Neuronal stem cell (in vitro differentiated cells): ENCODE measurements around the gene P4HB.

Experiments used
- DNase-seq: peaks from one replicate; pipeline ENCODE4 v3.0.0-alpha.2; 2013; ENCODE audit warnings: low spot score
- H2AFZ ChIP-seq: one replicate; pipeline ENCODE4 v1.6.1; 2013; ENCODE audit warnings: mild to moderate bottlenecking, low read length, inconsistent platforms
- H2AK5ac ChIP-seq: 2 replicates; pipeline ENCODE4 v1.6.1; 2013; ENCODE audit warnings: low read depth, mild to moderate bottlenecking, inconsistent platforms, low read length, moderate library complexity, mixed read lengths
- H2BK120ac ChIP-seq: 2 replicates; pipeline ENCODE4 v1.6.1; 2013; ENCODE audit warnings: low read depth, mild to moderate bottlenecking, inconsistent platforms, low read length, moderate library complexity, mixed read lengths
- H2BK12ac ChIP-seq: one replicate; pipeline ENCODE4 v1.6.1; 2013; ENCODE audit warnings: low read length, inconsistent platforms
- H2BK15ac ChIP-seq: 2 replicates; pipeline ENCODE4 v1.6.1; 2013; ENCODE audit warnings: mild to moderate bottlenecking, low read length, inconsistent platforms, mixed read lengths
- H2BK5ac ChIP-seq: one replicate; pipeline ENCODE4 v1.6.1; 2013; ENCODE audit warnings: inconsistent platforms, mild to moderate bottlenecking, low read length, moderate library complexity
- H3K14ac ChIP-seq: one replicate; pipeline ENCODE4 v1.6.1; 2013; ENCODE audit warnings: low read length, inconsistent platforms
- H3K18ac ChIP-seq: 2 replicates; pipeline ENCODE4 v1.6.1; 2013; ENCODE audit warnings: low read length, inconsistent platforms
- H3K23ac ChIP-seq: 2 replicates; pipeline ENCODE4 v1.6.1; 2013; ENCODE audit warnings: low read depth, mild to moderate bottlenecking, mixed read lengths, low read length, inconsistent platforms; ENCODE audit not compliant: poor library complexity
- H3K27ac ChIP-seq: replicated peaks from 3 replicates; pipeline ENCODE4 v1.5.1; 2013; ENCODE audit warnings: low read length, inconsistent platforms
- H3K27me3 ChIP-seq, 3 experiments: 2 replicates each; pipeline ENCODE4 v1.6.1; 2013; ENCODE audit warnings: low read length in 3 of 3, mild to moderate bottlenecking in 2 of 3, inconsistent platforms in 1 of 3, low read depth in 1 of 3, mixed read lengths in 1 of 3, moderate library complexity in 1 of 3; ENCODE audit not compliant: control insufficient read depth in 3 of 3, insufficient read depth in 3 of 3
- H3K36me3 ChIP-seq, 2 donors: replicated peaks in 1 of 2; 2 replicates each; pipeline ENCODE4 v1.6.1; 2013; ENCODE audit warnings: low read length in 2 of 2; ENCODE audit not compliant: control insufficient read depth in 2 of 2, insufficient read depth in 2 of 2
- H3K4ac ChIP-seq: 2 replicates; pipeline ENCODE4 v1.6.1; 2013; ENCODE audit warnings: inconsistent platforms, mild to moderate bottlenecking, low read length, moderate library complexity
- H3K4me1 ChIP-seq, 2 donors: 1 replicate in 1 of 2; 2 replicates in 1 of 2; pipeline ENCODE4 v1.6.1; 2013; ENCODE audit warnings: low read length in 2 of 2, low read depth in 1 of 2; ENCODE audit not compliant: control insufficient read depth in 2 of 2, insufficient read depth in 1 of 2
- H3K4me2 ChIP-seq: one replicate; pipeline ENCODE4 v1.6.1; 2013; ENCODE audit warnings: mild to moderate bottlenecking, low read length, inconsistent platforms; ENCODE audit not compliant: insufficient read depth, poor library complexity, severe bottlenecking
- H3K4me3 ChIP-seq, 2 donors: 2 replicates each; pipeline ENCODE4 v1.5.1; 2013; ENCODE audit warnings: low read length in 2 of 2, mild to moderate bottlenecking in 2 of 2, inconsistent platforms in 1 of 2, moderate library complexity in 1 of 2
- H3K79me1 ChIP-seq: one replicate; pipeline ENCODE4 v1.6.1; 2013; ENCODE audit warnings: low read depth, mild to moderate bottlenecking, inconsistent platforms, low read length, moderate library complexity
- H3K9ac ChIP-seq: one replicate; pipeline ENCODE4 v1.6.1; 2013; ENCODE audit warnings: mild to moderate bottlenecking, low read depth, low read length, inconsistent platforms; ENCODE audit not compliant: poor library complexity
- H3K9me3 ChIP-seq, 2 donors: replicated peaks in 1 of 2; 2 replicates each; pipeline versions ENCODE3 to v1.6.1; 2013; ENCODE audit warnings: low read length in 2 of 2, mild to moderate bottlenecking in 2 of 2, inconsistent platforms in 1 of 2, low read depth in 1 of 2, mixed read lengths in 1 of 2, moderate library complexity in 1 of 2; ENCODE audit not compliant: control insufficient read depth in 2 of 2, insufficient read depth in 1 of 2
- H4K8ac ChIP-seq: one replicate; pipeline ENCODE4 v1.6.1; 2013; ENCODE audit warnings: low read depth, mild to moderate bottlenecking, inconsistent platforms, low read length, moderate library complexity
- H4K91ac ChIP-seq: one replicate; pipeline ENCODE4 v1.6.1; 2013; ENCODE audit warnings: low read length, low read depth, mild to moderate bottlenecking, inconsistent platforms; ENCODE audit not compliant: poor library complexity
- WGBS, 2 donors: extraction: QIAGEN DNeasy Blood & Tissue Kit; methylation state at CpG; one replicate each; pipeline ENCODE4 v1.1.7; 2013; ENCODE audit warnings: missing lambda C conversion rate in 2 of 2, mixed read lengths in 1 of 2; ENCODE audit not compliant: insufficient read length in 2 of 2, insufficient replicate concordance in 1 of 2; ENCODE audit errors: extremely low coverage in 2 of 2; 5-methylcytosine and 5-hydroxymethylcytosine counted together

The P4HB gene

GRCh38 chr17:81821603-81822311 lies 38.6 kb downstream of the P4HB start:
- Histone ChIP-seq H2BK5ac (peak overlapping the region; percentile 24), H2AK5ac (peak overlapping the region; percentile 70), H3K27ac (no peak overlapping the region), H3K4ac (no peak overlapping the region), H3K27me3 (no peaks in the 10 kb centered on the region), H2AFZ (no peak overlapping the region), H3K9me3 (no peaks in the 10 kb centered on the region), H2BK12ac (no peak overlapping the region), H2BK120ac (no peak overlapping the region), H2BK15ac (no peak overlapping the region), H3K9ac (no peak overlapping the region), H3K79me1 (peaks cover 8% of the 10 kb centered on the region), H3K18ac (no peak overlapping the region), H3K4me2 (no peak overlapping the region), H4K8ac (peak overlapping the region; percentile 65), H4K91ac (no peak overlapping the region), H3K23ac (peak overlapping the region; percentile 73), H3K4me3 (no peak overlapping the region), H3K14ac (no peak overlapping the region), H3K36me3 (peaks cover 3 to 28% of the 10 kb centered on the region in 2 donors), H3K4me1 (peaks cover 0 to 8% of the 10 kb centered on the region in 2 donors)
- no peak for DNase-seq
- WGBS, 2 donors = no CpG with 5 or more reads among the region's 20 CpGs

GRCh38 chr17:81821147-81821546 lies 39.2 kb downstream of the P4HB start:
- Histone ChIP-seq H3K9ac (no peak overlapping the region), H2BK5ac (peak overlapping the region; percentile 24), H4K91ac (no peak overlapping the region), H2AFZ (no peak overlapping the region), H3K9me3 (no peaks in the 10 kb centered on the region), H4K8ac (peak overlapping the region; percentile 65), H2AK5ac (peak overlapping the region; percentile 70), H3K4me2 (no peak overlapping the region), H2BK15ac (no peak overlapping the region), H3K4me3 (no peak overlapping the region), H3K4me1 (peaks cover 0 to 8% of the 10 kb centered on the region in 2 donors), H3K27ac (no peak overlapping the region), H3K23ac (peak overlapping the region; percentile 73), H3K18ac (no peak overlapping the region), H3K4ac (no peak overlapping the region), H2BK12ac (no peak overlapping the region), H3K14ac (no peak overlapping the region), H3K36me3 (peaks cover 3 to 28% of the 10 kb centered on the region in 2 donors), H3K27me3 (no peaks in the 10 kb centered on the region), H2BK120ac (no peak overlapping the region), H3K79me1 (peaks cover 7% of the 10 kb centered on the region)
- no CpG with 5 or more reads among the region's 8 CpGs for WGBS, 2 donors
- DNase-seq = no peak

- no peak overlapping the region for H4K8ac ChIP-seq
- H3K9me3 ChIP-seq = no peaks in the 10 kb centered on the region
- H3K79me1 ChIP-seq = no peaks in the 10 kb centered on the region
- no peak for DNase-seq
- H2BK15ac ChIP-seq = no peak overlapping the region
- peaks cover 0 to 4% (median 0%) of the 10 kb centered on the region in 3 experiments for H3K27me3 ChIP-seq
- H3K9ac ChIP-seq = no peak overlapping the region
- H2BK120ac ChIP-seq = no peak overlapping the region
- no peak overlapping the region for H3K27ac ChIP-seq
- peak overlapping the region; percentile 22 for H2AK5ac ChIP-seq
- H2BK5ac ChIP-seq = no peak overlapping the region
- peaks cover 3 to 8% of the 10 kb centered on the region in 2 donors for H3K4me1 ChIP-seq
- no CpG with 5 or more reads among the region's 13 CpGs for WGBS, 2 donors
- H2BK12ac ChIP-seq = no peak overlapping the region
- H3K4ac ChIP-seq = no peak overlapping the region
- peak overlapping the region; percentile 25 for H3K23ac ChIP-seq
- peak overlapping the region; percentile 81 for H3K18ac ChIP-seq
- H3K36me3 ChIP-seq = peaks cover 3 to 27% of the 10 kb centered on the region in 2 donors
- H3K4me2 ChIP-seq = no peak overlapping the region
- no peak overlapping the region for H3K14ac ChIP-seq
- no peak overlapping the region for H2AFZ ChIP-seq
- no peak overlapping the region for H3K4me3 ChIP-seq
- no peak overlapping the region for H4K91ac ChIP-seq
Measured at GRCh38 chr17:81819708-81820107, 40.6 kb downstream of the P4HB start.

DNA sequence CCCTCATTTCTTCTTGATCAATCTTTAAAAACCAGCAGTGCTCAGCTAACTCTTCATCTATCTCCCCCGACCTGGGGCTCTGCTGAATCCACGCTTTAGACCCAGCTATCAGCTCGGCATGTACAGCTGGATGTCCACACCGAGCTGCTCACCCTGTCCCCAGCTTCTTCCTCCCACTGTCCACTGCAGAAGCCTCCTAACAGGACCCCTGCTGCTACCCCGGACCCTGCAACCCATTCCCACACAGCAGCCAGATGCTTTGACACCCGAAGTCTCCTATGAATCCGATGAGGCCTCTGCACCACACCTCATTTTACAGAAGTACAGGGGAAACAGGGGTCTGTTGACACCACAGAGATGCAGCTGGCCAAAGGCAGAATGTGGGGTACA lies 42.6 kb downstream of the P4HB start:
- Histone ChIP-seq H3K4ac (peak overlapping the region; percentile 84), H4K8ac (no peak overlapping the region), H3K36me3 (peaks cover 3 to 10% of the 10 kb centered on the region in 2 donors), H3K23ac (peak overlapping the region; percentile 55), H2AK5ac (no peak overlapping the region), H3K4me3 (no peak overlapping the region), H4K91ac (peak overlapping the region; percentile 72), H3K79me1 (peaks cover 2% of the 10 kb centered on the region), H2AFZ (peak overlapping the region; percentile 54), H3K18ac (no peak overlapping the region), H3K4me2 (no peak overlapping the region), H3K9ac (no peak overlapping the region), H2BK15ac (no peak overlapping the region), H2BK120ac (no peak overlapping the region), H3K9me3 (no peaks in the 10 kb centered on the region), H2BK5ac (no peak overlapping the region), H3K14ac (peak overlapping the region; percentile 71), H3K4me1 (peaks cover 3 to 8% of the 10 kb centered on the region in 2 donors), H3K27me3 (peaks cover 0 to 4% (median 0%) of the 10 kb centered on the region in 3 experiments), H3K27ac (no peak overlapping the region), H2BK12ac (no peak overlapping the region)
- no CpG with 5 or more reads among the region's 7 CpGs for WGBS, 2 donors
- DNase-seq = no peak
